K562 (cell line): ENCODE data around the gene CHERP. TPM values are rescaled to one million over a fixed set of nuclear protein-coding genes. Genes with fewer than 3 reads are reported as not detected.
A peak's percentile ranks its signal among the peaks of the same experiment; 100 is the strongest.

Experiments
- BHLHE40 ChIP-seq: IDR thresholded peaks from 2 replicates; pipeline ENCODE4 v1.6.1; 2011; ENCODE audit warnings: low read length, improper control_type of control experiment
- CREM ChIP-seq: IDR thresholded peaks from 2 replicates; pipeline ENCODE4 v1.6.1; 2014; ENCODE audit warnings: antibody characterized with exemption, low read depth
- ELF1 ChIP-seq: fragments of 200-800 bp; sonication (Bioruptor generic); IDR thresholded peaks from 2 replicates; pipeline ENCODE4 v1.6.1; 2016; ENCODE audit warnings: missing genetic modification characterization, missing compliant biosample characterization
- ETV5 ChIP-seq: sonication (generic); formaldehyde crosslinking; IDR thresholded peaks from 2 replicates; pipeline ENCODE4 v1.4.0; 2020; ENCODE audit warnings: low read depth, mild to moderate bottlenecking, missing genetic modification reagents
- KDM4B ChIP-seq, 2 experiments: fragments of 450-650 bp in 1 of 2; sonication (generic) in 1 of 2; IDR thresholded peaks; 2 replicates each; pipeline ENCODE4 v1.6.1; 2016 to 2017; ENCODE audit warnings: borderline replicate concordance in 2 of 2, antibody characterized with exemption in 1 of 2, low read depth in 1 of 2, mild to moderate bottlenecking in 1 of 2
- NCOA2 ChIP-seq, 2 experiments: fragments of 450-650 bp; IDR thresholded peaks; 2 replicates each; pipeline ENCODE4 v1.6.1; 2018; ENCODE audit warnings: mild to moderate bottlenecking in 2 of 2, moderate library complexity in 1 of 2; ENCODE audit not compliant: partially characterized antibody in 2 of 2
- PHF21A ChIP-seq: fragments of 450-650 bp; IDR thresholded peaks from 2 replicates; pipeline ENCODE4 v1.6.1; 2017; ENCODE audit warnings: low read depth, borderline replicate concordance
- PURB ChIP-seq: sonication (generic); formaldehyde crosslinking; IDR thresholded peaks from 2 replicates; pipeline ENCODE4 v1.9.0; 2021; ENCODE audit warnings: low read depth, mild to moderate bottlenecking, missing genetic modification reagents
- RBM39 ChIP-seq: fragments of 200-400 bp; formaldehyde crosslinking; optimal IDR thresholded peaks from 2 replicates; pipeline ENCODE3; 2018; ENCODE audit warnings: low read depth, low read length
- SAFB ChIP-seq: fragments of 200-400 bp; formaldehyde crosslinking; IDR thresholded peaks from 2 replicates; pipeline ENCODE4 v1.6.1; 2017; ENCODE audit warnings: low read depth, low read length, borderline replicate concordance
- SIN3A ChIP-seq, 2 experiments: fragments of 150-350 bp in 1 of 2; IDR thresholded peaks; 2 replicates each; pipeline ENCODE4 v1.6.1; 2011 to 2016; ENCODE audit warnings: borderline replicate concordance in 2 of 2, low read depth in 2 of 2, low read length in 2 of 2, mild to moderate bottlenecking in 2 of 2, moderate library complexity in 2 of 2; ENCODE audit not compliant: control insufficient read depth in 1 of 2
- ZBTB5 ChIP-seq: fragments of 450-650 bp; IDR thresholded peaks from 2 replicates; pipeline ENCODE4 v1.6.1; 2017; ENCODE audit warnings: antibody characterized with exemption
- ZNF318 ChIP-seq, 2 experiments: fragments of 450-650 bp; IDR thresholded peaks; 2 replicates each; pipeline ENCODE4 v1.6.1; 2016; ENCODE audit warnings: mild to moderate bottlenecking in 2 of 2, borderline replicate concordance in 1 of 2, low read depth in 1 of 2, moderate library complexity in 1 of 2
- ZNF551 ChIP-seq: fragments of 250-450 bp; sonication (Bioruptor Pico); IDR thresholded peaks from 2 replicates; pipeline ENCODE4 v1.5.0; 2021; ENCODE audit warnings: mild to moderate bottlenecking, moderate library complexity
- polyA plus RNA-seq, 8 experiments: library from polyadenylated mRNA; depleted of rRNA in 4 of 8; stranded (reverse) in 5 of 8; unstranded in 3 of 8; fragments of >200 nt; fragmentation: Nextera tagmentation in 2 of 8; fragmentation: Illumina TruSeq in 1 of 8; extraction: Ambion mirVana in 2 of 8; extraction: Trizol in 1 of 8; gene quantifications; 2 replicates each; pipeline versions ENCODE4 v1.2.1 to v1.2.3, GENCODE V29; 2011 to 2014; ENCODE audit warnings: inconsistent platforms in 1 of 8, missing spikeins in 1 of 8
- total RNA-seq, 7 experiments: library from RNA; depleted of rRNA in 6 of 7; stranded (reverse); fragments of >200 nt in 6 of 7; fragmentation: Illumina TruSeq in 2 of 7; extraction: Trizol in 2 of 7; gene quantifications; 2 replicates each; pipeline versions ENCODE4 v1.2.1 to v1.2.3, GENCODE V29; 2011 to 2021; ENCODE audit warnings: low replicate concordance in 1 of 7
- TF ChIP-seq, protein P1 (sequence below): sonication (generic); formaldehyde crosslinking; IDR thresholded peaks from 2 replicates; pipeline ENCODE4 v1.8.0; 2023; ENCODE audit warnings: mild to moderate bottlenecking, missing genetic modification reagents

Gene CHERP
- total and polyA plus RNA-seq, 9 of the 15 experiments (the other 6 are each of a cell fraction or from before 2014, with no cell fraction given) = 0.60 to 85.1 (median 7.8) TPM

- TF ChIP-seq ZNF318 (IDR thresholded peaks at IDR 0.05; ENCODE audit: borderline replicate concordance in 1 of 2, low read depth in 1 of 2) = no peak
- TF ChIP-seq ELF1 = peak; percentile 93
- no peak for TF ChIP-seq PURB
- TF ChIP-seq NCOA2 (IDR thresholded peaks at IDR 0.05; ENCODE audit: partially characterized antibody in 2 of 2) = no peak
- no peak for TF ChIP-seq KDM4B (IDR thresholded peaks at IDR 0.05; ENCODE audit: borderline replicate concordance in 2 of 2, low read depth in 1 of 2)
- no peak for TF ChIP-seq RBM39
- TF ChIP-seq SAFB = peak; percentile 91
- peak; percentile 55 for TF ChIP-seq CREM
- TF ChIP-seq ZNF551 = no peak
- no peak for TF ChIP-seq BHLHE40
- no peak for TF ChIP-seq PHF21A
- no peak for TF ChIP-seq ZBTB5
- TF ChIP-seq ETV5 (CRISPR knock-in tag) = peak; percentile 96
- TF ChIP-seq SIN3A (IDR thresholded peaks at IDR 0.05; ENCODE audit: borderline replicate concordance in 2 of 2, control insufficient read depth in 1 of 2, low read depth in 2 of 2, low read length in 2 of 2) = peak; percentile 45 to 89; a peak in 2 of 4 replicates
- TF ChIP-seq, protein P1, sequence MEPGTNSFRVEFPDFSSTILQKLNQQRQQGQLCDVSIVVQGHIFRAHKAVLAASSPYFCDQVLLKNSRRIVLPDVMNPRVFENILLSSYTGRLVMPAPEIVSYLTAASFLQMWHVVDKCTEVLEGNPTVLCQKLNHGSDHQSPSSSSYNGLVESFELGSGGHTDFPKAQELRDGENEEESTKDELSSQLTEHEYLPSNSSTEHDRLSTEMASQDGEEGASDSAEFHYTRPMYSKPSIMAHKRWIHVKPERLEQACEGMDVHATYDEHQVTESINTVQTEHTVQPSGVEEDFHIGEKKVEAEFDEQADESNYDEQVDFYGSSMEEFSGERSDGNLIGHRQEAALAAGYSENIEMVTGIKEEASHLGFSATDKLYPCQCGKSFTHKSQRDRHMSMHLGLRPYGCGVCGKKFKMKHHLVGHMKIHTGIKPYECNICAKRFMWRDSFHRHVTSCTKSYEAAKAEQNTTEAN (CRISPR knock-in tag) = no peak
Measured at GRCh38 chr19:16542045-16542909, at the start of gene CHERP (continued).
